Mesothelial cell of epicardium (in vitro differentiated cells): ENCODE results near the gene SPINK6. TPM values are rescaled to one million over a fixed set of nuclear protein-coding genes. Genes with fewer than 3 reads are reported as not detected.

Source experiments
- DNase-seq, 2 experiments: peaks; one replicate each; pipeline ENCODE4 v3.0.0; 2021; ENCODE audit warnings: low spot score in 2 of 2; ENCODE audit not compliant: unreplicated experiment in 2 of 2
- H3K27ac Mint-ChIP-seq: 2 replicates; pipeline ENCODE4 v1.8.0; 2021; ENCODE audit warnings: mixed read lengths
- H3K27me3 Mint-ChIP-seq: 2 replicates; pipeline ENCODE4 v1.8.0; 2021; ENCODE audit warnings: low read depth, mixed read lengths
- H3K36me3 Mint-ChIP-seq: 2 replicates; pipeline ENCODE4 v1.8.0; 2021; ENCODE audit warnings: mixed read lengths
- H3K4me1 Mint-ChIP-seq: 2 replicates; pipeline ENCODE4 v1.8.0; 2021; ENCODE audit warnings: mixed read lengths
- H3K4me3 Mint-ChIP-seq: 2 replicates; pipeline ENCODE4 v1.8.0; 2021; ENCODE audit warnings: mild to moderate bottlenecking, moderate library complexity, mixed read lengths
- H3K9me3 Mint-ChIP-seq: 2 replicates; pipeline ENCODE4 v1.8.0; 2021; ENCODE audit warnings: mixed read lengths
- CTCF ChIP-seq: fragments of 200-600 bp; sonication (generic); IDR thresholded peaks from one replicate; pipeline ENCODE4 v1.5.0; 2021; ENCODE audit warnings: antibody characterized with exemption; ENCODE audit not compliant: unreplicated experiment
- total RNA-seq: library from RNA; stranded (reverse); gene quantifications from 3 replicates; pipeline ENCODE4 v1.2.1, GENCODE V29; 2021

Gene SPINK6
- total RNA-seq, 1 donor from 2014 or later = not detected

- H3K9me3 Mint-ChIP-seq = peaks cover 37% of the 10 kb centered on the region
- no peaks in the 10 kb centered on the region for H3K4me1 Mint-ChIP-seq
- H3K36me3 Mint-ChIP-seq = peaks cover 4% of the 10 kb centered on the region
- no peak overlapping the region for H3K27ac Mint-ChIP-seq
- no peak overlapping the region for H3K4me3 Mint-ChIP-seq
- no peak for DNase-seq
- TF ChIP-seq CTCF = no peak
- no peaks in the 10 kb centered on the region for H3K27me3 Mint-ChIP-seq
Observed at GRCh38 chr5:148261221-148261620, 58.4 kb downstream of the SPINK6 start.

Other genes with a start within 250 kb of the SPINK6 start
- gene SPINK5, start 139.1 kb upstream of the SPINK6 start, total RNA-seq = 19.8 to 20.8 TPM (median 19.8 TPM) in 3 replicates
- gene SPINK14, start 34.5 kb upstream of the SPINK6 start, total RNA-seq = not detected in 3 replicates
- 0.18 TPM in 1 of 3 replicates, not detected in the others for gene MARCOL, start 35.5 kb downstream of the SPINK6 start, total RNA-seq
- not detected in 3 replicates for gene SPINK13, start 65.8 kb downstream of the SPINK6 start, total RNA-seq
- gene SPINK7, start 109.4 kb downstream of the SPINK6 start, total RNA-seq = not detected in 3 replicates
- gene SPINK9, start 132.5 kb downstream of the SPINK6 start, total RNA-seq = not detected in 3 replicates
- gene FBXO38, start 180.9 kb downstream of the SPINK6 start, total RNA-seq = 54.9 to 63.3 TPM (median 55.8 TPM) in 3 replicates